ENCODE results near the gene SGCD. TPM values are rescaled to one million over a fixed set of nuclear protein-coding genes. Genes with fewer than 3 reads are reported as not detected.

Gene SGCD
- total RNA-seq, 1 experiment from 2014 or later: not detected

GRCh38 chr5:156386976-156387375, 60.0 kb downstream of the SGCD start:
- Histone ChIP-seq H2AFZ (ENCODE audit: low read depth, low read length, poor library complexity, severe bottlenecking) (no peak overlapping the region), H3K36me3 (ENCODE audit: control insufficient read depth in 1 of 2, insufficient read depth in 2 of 2, low read length in 2 of 2) (no peaks in the 10 kb centered on the region), H3K9me2 (ENCODE audit: insufficient read depth) (no peaks in the 10 kb centered on the region), H3K4me1 (ENCODE audit: control insufficient read depth in 1 of 2, insufficient read depth in 2 of 2, low read length in 2 of 2) (no peaks in the 10 kb centered on the region), H3K4me2 (ENCODE audit: low read length) (no peak overlapping the region), H3K27me3 (ENCODE audit: insufficient read depth, low read length) (no peaks in the 10 kb centered on the region), H3K27ac (ENCODE audit: low read depth, low read length) (no peak overlapping the region), H4K20me1 (ENCODE audit: insufficient read depth) (no peaks in the 10 kb centered on the region), H3K79me2 (ENCODE audit: insufficient read depth, low read length) (no peaks in the 10 kb centered on the region), H3K9me3 (ENCODE audit: control insufficient read depth in 1 of 2, insufficient read depth in 1 of 2, low read depth in 1 of 2, low read length in 2 of 2) (no peaks in the 10 kb centered on the region; a peak in 1 of 4 replicates), H3K4me3 (replicated peaks in 1 of 2; ENCODE audit: low read depth in 1 of 2, low read length in 2 of 2) (no peak overlapping the region), H3K9ac (ENCODE audit: low read length) (no peak overlapping the region)
- CTCF ChIA-PET: no interaction called here
- no peak for TF ChIP-seq POLR2AphosphoS5 (IDR thresholded peaks at IDR 0.05; ENCODE audit: low read depth, low read length)
- RAD21 ChIA-PET (ENCODE audit: low non-redundant PET in 1 of 2, low total read pairs in 2 of 2, uncharacterized antibody in 2 of 2, unreplicated experiment in 2 of 2): no interaction called here
- DNase-seq (ENCODE audit: low read depth, low spot score) (no peak), ATAC-seq (no peak)
- POLR2A ChIA-PET: no interaction called here
- intact Hi-C loops (cut with micrococcal nuclease): no loop called here
- no TSS peak for BruUV-seq (replicated peaks)

GRCh38 chr5:156387391-156387790, 60.4 kb downstream of the SGCD start:
- H3K9me3 ChIP-seq (ENCODE audit: control insufficient read depth in 1 of 2, insufficient read depth in 1 of 2, low read depth in 1 of 2, low read length in 2 of 2): no peaks in the 10 kb centered on the region; a peak in 1 of 4 replicates
- no peaks in the 10 kb centered on the region for H3K36me3 ChIP-seq (ENCODE audit: control insufficient read depth in 1 of 2, insufficient read depth in 2 of 2, low read length in 2 of 2)
- H4K20me1 ChIP-seq (ENCODE audit: insufficient read depth): no peaks in the 10 kb centered on the region
- no peaks in the 10 kb centered on the region for H3K27me3 ChIP-seq (ENCODE audit: insufficient read depth, low read length)
- H3K4me3 ChIP-seq (replicated peaks in 1 of 2; ENCODE audit: low read depth in 1 of 2, low read length in 2 of 2): no peak overlapping the region
- ChIA-PET CTCF (no interaction called here), RAD21 (ENCODE audit: low non-redundant PET in 1 of 2, low total read pairs in 2 of 2, uncharacterized antibody in 2 of 2, unreplicated experiment in 2 of 2) (no interaction called here), POLR2A (no interaction called here)
- DNase-seq (ENCODE audit: low read depth, low spot score) (no peak), ATAC-seq (no peak)
- H3K9ac ChIP-seq (ENCODE audit: low read length): no peak overlapping the region
- TF ChIP-seq POLR2A (IDR thresholded peaks at IDR 0.05; ENCODE audit: borderline replicate concordance, extremely low read depth, insufficient read depth, insufficient read length) (no peak), ZNF274 (IDR thresholded peaks at IDR 0.05; ENCODE audit: low read depth, low read length) (no peak), CEBPB (IDR thresholded peaks at IDR 0.05; ENCODE audit: low read depth) (no peak), EZH2phosphoT487 (IDR thresholded peaks at IDR 0.05; ENCODE audit: borderline replicate concordance) (no peak), CTCF (IDR thresholded peaks at IDR 0.05 in 2 of 3, conservative IDR thresholded peaks at IDR 0.05 in 1 of 3; ENCODE audit: borderline replicate concordance in 1 of 3, insufficient read depth in 1 of 3, low read depth in 2 of 3, low read length in 2 of 3) (no peak), ZFX (IDR thresholded peaks at IDR 0.05) (no peak), ZBTB33 (IDR thresholded peaks at IDR 0.05; ENCODE audit: extremely low read depth, insufficient replicate concordance, low read length) (no peak)
- TF ChIP-seq, protein P1, sequence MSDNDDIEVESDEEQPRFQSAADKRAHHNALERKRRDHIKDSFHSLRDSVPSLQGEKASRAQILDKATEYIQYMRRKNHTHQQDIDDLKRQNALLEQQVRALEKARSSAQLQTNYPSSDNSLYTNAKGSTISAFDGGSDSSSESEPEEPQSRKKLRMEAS (IDR thresholded peaks at IDR 0.05): no peak
- H3K4me2 ChIP-seq (ENCODE audit: low read length): no peak overlapping the region
- intact Hi-C loops (cut with micrococcal nuclease): no loop called here
- H3K27ac ChIP-seq (ENCODE audit: low read depth, low read length): no peak overlapping the region
- BruUV-seq (replicated peaks): no TSS peak
- H3K9me2 ChIP-seq (ENCODE audit: insufficient read depth): no peaks in the 10 kb centered on the region
- H3K79me2 ChIP-seq (ENCODE audit: insufficient read depth, low read length): no peaks in the 10 kb centered on the region
- no peak overlapping the region for H2AFZ ChIP-seq (ENCODE audit: low read depth, low read length, poor library complexity, severe bottlenecking)
- H3K4me1 ChIP-seq (ENCODE audit: control insufficient read depth in 1 of 2, insufficient read depth in 2 of 2, low read length in 2 of 2): no peaks in the 10 kb centered on the region

All from HCT116 (cell line).